GM23248 (cell line): Measurements from ENCODE around the gene ZNF639.

Source experiments
- EZH2 ChIP-seq: fragments of 200-600 bp; sonication (generic); IDR thresholded peaks from 2 replicates; pipeline ENCODE4 v1.6.1; 2018; ENCODE audit warnings: antibody characterized with exemption, mild to moderate bottlenecking; ENCODE audit not compliant: insufficient read depth, poor library complexity, severe bottlenecking
- EZH2phosphoT487 ChIP-seq: fragments of 200-600 bp; sonication (generic); IDR thresholded peaks from 2 replicates; pipeline ENCODE4 v1.6.1; 2018; ENCODE audit warnings: antibody characterized with exemption, moderate library complexity, mild to moderate bottlenecking, low read depth; ENCODE audit not compliant: insufficient read depth

DNA sequence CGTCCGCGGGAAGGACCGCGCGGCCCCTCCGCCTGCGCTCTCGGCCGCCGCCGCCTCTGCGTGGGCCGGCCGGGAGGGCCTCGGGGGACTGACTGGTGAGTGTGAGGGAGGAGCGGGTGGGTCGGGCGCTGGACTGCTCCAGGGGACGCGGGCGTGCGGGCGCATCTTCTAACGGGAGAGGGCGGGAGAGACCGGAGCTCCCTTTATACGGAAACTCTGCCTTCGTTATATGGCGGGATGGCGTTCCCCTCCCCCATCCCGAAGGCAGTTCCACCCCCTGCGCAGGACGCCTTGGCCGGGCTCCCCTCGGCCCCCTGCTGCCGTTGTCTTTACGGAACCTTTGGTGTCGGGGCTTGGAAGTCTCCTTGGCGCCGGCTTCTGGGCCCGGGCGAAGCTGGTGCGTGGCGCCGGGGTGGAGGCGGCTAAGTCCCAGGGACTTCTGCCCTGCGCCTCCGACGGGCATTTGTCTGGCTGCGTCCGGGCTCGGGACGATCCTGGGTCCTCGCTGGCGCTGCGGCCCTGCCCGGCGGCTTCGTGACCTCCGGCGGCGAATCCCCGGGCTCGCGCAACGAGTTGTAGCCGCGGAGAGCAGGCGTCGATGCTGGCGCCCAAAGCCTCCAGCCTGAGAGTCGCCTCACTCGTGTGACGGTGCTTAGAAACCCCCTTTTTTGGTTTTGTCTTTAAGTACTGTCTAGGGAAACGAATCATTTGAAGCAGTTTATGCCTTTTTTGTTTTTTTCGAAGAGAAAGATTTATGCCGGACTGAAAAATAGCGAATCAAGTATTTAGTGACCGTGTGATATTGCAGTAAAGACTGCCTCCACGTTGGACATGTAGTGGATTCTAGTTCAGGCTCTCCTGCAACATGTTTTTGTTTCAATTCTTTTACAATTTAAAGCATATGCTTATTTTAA, 623 bp downstream of the ZNF639 start:
- TF ChIP-seq EZH2 = no peak
- TF ChIP-seq EZH2phosphoT487 = no peak
